Loucy (cell line): Measurements from ENCODE around the gene RNASEH2C.
"Not testable (repeated sequence)": the region's sequence is repeated elsewhere in the genome, so short reads cannot be mapped to it uniquely, and the experiment has no call there.

ENCODE experiments used
- H2AFZ ChIP-seq: fragments of 200-600 bp; sonication (generic); 2 replicates; pipeline ENCODE4 v1.6.0; 2016; ENCODE audit warnings: antibody characterized with exemption, mild to moderate bottlenecking, low read length, moderate library complexity
- H3F3A ChIP-seq: fragments of 200-600 bp; 2 replicates; pipeline ENCODE4 v1.6.0; 2016; ENCODE audit warnings: antibody characterized with exemption, low read depth, mild to moderate bottlenecking
- H3K27me3 ChIP-seq: fragments of 200-600 bp; sonication (generic); 2 replicates; pipeline ENCODE4 v1.6.1; 2014; ENCODE audit warnings: low read length, mild to moderate bottlenecking; ENCODE audit not compliant: insufficient read depth, poor library complexity, severe bottlenecking
- H3K36me3 ChIP-seq: fragments of 200-600 bp; sonication (generic); 2 replicates; pipeline ENCODE4 v1.6.1; 2016; ENCODE audit warnings: low read length; ENCODE audit not compliant: insufficient read depth
- H3K4me1 ChIP-seq: fragments of 200-600 bp; sonication (generic); 2 replicates; pipeline ENCODE4 v1.5.1; 2014; ENCODE audit warnings: low read length, mild to moderate bottlenecking; ENCODE audit not compliant: insufficient read depth, poor library complexity, severe bottlenecking
- H3K4me2 ChIP-seq: fragments of 200-600 bp; sonication (generic); 2 replicates; pipeline ENCODE4 v1.6.0; 2014; ENCODE audit warnings: antibody characterized with exemption, low read length, low read depth, mild to moderate bottlenecking; ENCODE audit not compliant: poor library complexity, severe bottlenecking
- H3K4me3 ChIP-seq: fragments of 200-600 bp; sonication (generic); 2 replicates; pipeline ENCODE4 v1.5.1; 2014; ENCODE audit warnings: low read length, mild to moderate bottlenecking, mixed read lengths; ENCODE audit not compliant: poor library complexity, severe bottlenecking
- H3K79me2 ChIP-seq: fragments of 200-600 bp; sonication (generic); 2 replicates; pipeline ENCODE4 v1.6.1; 2014; ENCODE audit warnings: low read length; ENCODE audit not compliant: insufficient read depth
- H3K9ac ChIP-seq: fragments of 200-600 bp; sonication (generic); 2 replicates; pipeline ENCODE4 v1.6.0; 2014; ENCODE audit warnings: mild to moderate bottlenecking, low read depth, low read length, moderate library complexity; ENCODE audit not compliant: poor library complexity, severe bottlenecking
- H3K9me2 ChIP-seq: fragments of 200-600 bp; sonication (generic); replicated peaks from 2 replicates; pipeline ENCODE4 v1.6.1; 2016; ENCODE audit warnings: low read depth, low read length, mixed read lengths
- H3K9me3 ChIP-seq: fragments of 200-600 bp; sonication (generic); 2 replicates; pipeline ENCODE4 v1.6.1; 2014; ENCODE audit warnings: mild to moderate bottlenecking, antibody characterized with exemption, low read length, low read depth; ENCODE audit not compliant: insufficient read depth
- H4K20me1 ChIP-seq: fragments of 200-600 bp; sonication (generic); 2 replicates; pipeline ENCODE4 v1.6.0; 2014; ENCODE audit warnings: antibody characterized with exemption, low read length, mild to moderate bottlenecking; ENCODE audit not compliant: insufficient read depth, poor library complexity, severe bottlenecking
- CTCF ChIP-seq: fragments of 200-600 bp; sonication (generic); conservative IDR thresholded peaks from 2 replicates; pipeline ENCODE4 v1.5.1; 2014; ENCODE audit warnings: mild to moderate bottlenecking, antibody characterized with exemption, low read length
- EZH2phosphoT487 ChIP-seq: fragments of 200-600 bp; IDR thresholded peaks from 2 replicates; pipeline ENCODE4 v1.6.1; 2018; ENCODE audit warnings: antibody characterized with exemption, mild to moderate bottlenecking, moderate library complexity, borderline replicate concordance

RNASEH2C gene

DNA sequence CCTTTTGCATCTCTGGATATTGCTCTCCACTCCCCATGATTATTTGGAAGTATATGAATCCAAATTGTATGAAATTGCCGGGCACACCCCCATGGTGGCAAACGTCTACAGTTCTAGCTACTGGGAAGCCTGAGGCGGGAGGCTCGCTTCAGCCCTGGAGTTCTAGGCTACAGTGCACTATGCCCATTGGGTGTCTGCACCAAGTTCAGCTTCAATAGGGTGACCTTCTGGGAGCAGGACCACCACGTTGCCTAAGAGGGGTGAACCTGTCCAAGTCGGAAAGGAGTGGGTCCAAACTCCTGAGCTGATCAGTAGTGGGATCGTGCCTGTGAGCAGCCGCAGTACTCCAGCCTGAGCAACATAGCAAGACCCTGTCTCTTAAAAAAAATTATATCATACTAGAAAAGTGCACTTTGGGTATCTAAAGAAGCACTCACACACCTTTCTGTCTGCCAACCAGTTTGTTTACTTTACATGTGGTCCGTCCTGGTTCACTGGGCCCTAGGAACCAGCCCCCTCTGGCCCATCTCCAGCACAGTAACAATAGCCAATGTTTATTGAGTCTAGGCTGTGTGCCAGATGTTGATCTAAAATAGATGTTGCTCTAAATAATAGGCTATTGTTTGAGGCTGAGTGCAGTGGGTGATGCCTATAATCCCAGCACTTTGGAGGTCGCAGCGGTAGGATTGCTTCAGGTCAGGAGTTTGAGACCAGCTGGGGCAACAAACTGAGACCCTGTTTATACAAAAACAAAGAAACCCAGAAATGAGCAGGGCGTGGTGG is 24.9 kb downstream of the RNASEH2C start:
- Histone ChIP-seq H4K20me1 (no peaks in the 10 kb centered on the region), H3F3A (no peaks in the 10 kb centered on the region), H3K79me2 (no peaks in the 10 kb centered on the region), H3K27me3 (no peaks in the 10 kb centered on the region), H2AFZ (no peak overlapping the region), H3K4me1 (no peaks in the 10 kb centered on the region), H3K9ac (no peak overlapping the region), H3K9me2 (no peaks in the 10 kb centered on the region), H3K4me3 (no peak overlapping the region), H3K4me2 (no peak overlapping the region), H3K36me3 (no peaks in the 10 kb centered on the region), H3K9me3 (no peaks in the 10 kb centered on the region)
- no peak for TF ChIP-seq EZH2phosphoT487
- no peak for TF ChIP-seq CTCF

DNA sequence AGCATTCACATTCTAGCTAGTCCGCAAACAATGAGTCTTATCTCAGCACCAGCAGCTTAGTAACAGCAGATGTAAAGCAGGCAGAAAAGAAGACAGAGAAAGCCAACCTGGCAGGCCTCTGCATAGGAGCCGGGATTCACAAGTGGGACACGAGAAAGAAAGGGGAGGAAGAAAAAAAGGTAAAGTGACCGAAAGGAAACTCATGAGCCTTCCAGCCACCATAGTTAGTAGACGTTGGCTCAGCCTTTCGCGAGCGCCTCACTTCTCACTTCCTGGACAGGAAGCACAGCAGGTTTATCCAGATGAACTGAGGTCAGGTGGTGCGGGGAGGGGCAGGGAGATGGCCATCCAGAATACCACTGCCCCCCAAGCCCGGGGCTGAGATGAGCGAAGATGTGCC is 28.2 kb downstream of the RNASEH2C start:
- H3K79me2 ChIP-seq: no peaks in the 10 kb centered on the region
- no peaks in the 10 kb centered on the region for H3K9me3 ChIP-seq
- no peaks in the 10 kb centered on the region for H3F3A ChIP-seq
- no peak overlapping the region for H3K9ac ChIP-seq
- H3K4me1 ChIP-seq: no peaks in the 10 kb centered on the region
- H3K27me3 ChIP-seq: no peaks in the 10 kb centered on the region
- no peak for TF ChIP-seq EZH2phosphoT487
- TF ChIP-seq CTCF: no peak
- H3K9me2 ChIP-seq: no peaks in the 10 kb centered on the region
- no peaks in the 10 kb centered on the region for H3K36me3 ChIP-seq
- H4K20me1 ChIP-seq: no peaks in the 10 kb centered on the region
- H3K4me2 ChIP-seq: no peak overlapping the region
- H3K4me3 ChIP-seq: no peak overlapping the region
- H2AFZ ChIP-seq: no peak overlapping the region

GRCh38 chr11:65691847-65692246 is 28.8 kb downstream of the RNASEH2C start:
- H3K36me3 ChIP-seq, H2AFZ ChIP-seq, H3K9me2 ChIP-seq: not testable (repeated sequence)

GRCh38 chr11:65685981-65686380 is 34.6 kb downstream of the RNASEH2C start:
- Histone ChIP-seq H3K9ac (no peak overlapping the region), H3K4me3 (no peak overlapping the region), H3K9me3 (no peaks in the 10 kb centered on the region), H2AFZ (no peak overlapping the region), H3F3A (no peaks in the 10 kb centered on the region), H3K79me2 (no peaks in the 10 kb centered on the region), H3K4me2 (no peak overlapping the region), H3K36me3 (no peaks in the 10 kb centered on the region), H3K9me2 (no peaks in the 10 kb centered on the region), H4K20me1 (no peaks in the 10 kb centered on the region), H3K4me1 (no peaks in the 10 kb centered on the region), H3K27me3 (no peaks in the 10 kb centered on the region)
- TF ChIP-seq EZH2phosphoT487 (no peak), CTCF (no peak)

More at GRCh38 chr11:65691847-65692246, 28.8 kb downstream of the RNASEH2C start:
- not testable (repeated sequence) for H3K79me2 ChIP-seq, H3K9ac ChIP-seq, H3F3A ChIP-seq, H3K4me1 ChIP-seq, H3K27me3 ChIP-seq, H3K9me3 ChIP-seq, H4K20me1 ChIP-seq, H3K4me3 ChIP-seq, H3K4me2 ChIP-seq

GRCh38 chr11:65683480-65683879 is 37.1 kb downstream of the RNASEH2C start:
- H3K4me1 ChIP-seq, H3F3A ChIP-seq, H3K79me2 ChIP-seq, H2AFZ ChIP-seq, H3K36me3 ChIP-seq, H3K9me3 ChIP-seq, H3K27me3 ChIP-seq, H4K20me1 ChIP-seq, H3K9ac ChIP-seq, H3K9me2 ChIP-seq, H3K4me2 ChIP-seq, H3K4me3 ChIP-seq: not testable (repeated sequence)
